ENCODE results near the gene APOD.

APOD gene

DNA sequence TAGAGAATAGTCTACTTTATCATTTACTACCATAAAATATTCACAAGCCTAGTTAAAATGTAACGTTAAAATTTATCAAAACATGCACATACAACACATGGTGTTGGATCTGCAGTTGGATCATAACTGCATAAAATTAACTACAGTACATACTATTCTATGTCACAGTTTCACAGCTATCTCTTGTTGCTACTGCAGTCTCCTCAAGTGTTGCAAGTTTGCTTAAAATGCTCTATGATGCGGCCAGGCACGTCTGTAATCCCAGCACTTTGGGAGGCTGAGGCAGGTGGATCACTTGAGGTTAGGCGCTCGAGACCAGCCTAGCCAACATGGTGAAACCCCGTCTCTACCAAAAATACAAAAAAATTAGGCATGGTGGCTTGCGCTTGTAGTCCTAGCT lies 50.9 kb downstream of the APOD start:
- H4K20me1 ChIP-seq (ENCODE audit: insufficient read depth): peaks cover 6% of the 10 kb centered on the region
- H3K79me2 ChIP-seq (ENCODE audit: insufficient read depth, low read depth): peaks cover 96% of the 10 kb centered on the region
- peak overlapping the region; percentile 58 for H3K4me3 ChIP-seq (IDR thresholded peaks at IDR 0.05; ENCODE audit: insufficient read depth, low read depth, low read length)
- H3K4me2 ChIP-seq: peak overlapping the region; percentile 52
- no peak overlapping the region for H3K9ac ChIP-seq
- TF ChIP-seq, protein P1, sequence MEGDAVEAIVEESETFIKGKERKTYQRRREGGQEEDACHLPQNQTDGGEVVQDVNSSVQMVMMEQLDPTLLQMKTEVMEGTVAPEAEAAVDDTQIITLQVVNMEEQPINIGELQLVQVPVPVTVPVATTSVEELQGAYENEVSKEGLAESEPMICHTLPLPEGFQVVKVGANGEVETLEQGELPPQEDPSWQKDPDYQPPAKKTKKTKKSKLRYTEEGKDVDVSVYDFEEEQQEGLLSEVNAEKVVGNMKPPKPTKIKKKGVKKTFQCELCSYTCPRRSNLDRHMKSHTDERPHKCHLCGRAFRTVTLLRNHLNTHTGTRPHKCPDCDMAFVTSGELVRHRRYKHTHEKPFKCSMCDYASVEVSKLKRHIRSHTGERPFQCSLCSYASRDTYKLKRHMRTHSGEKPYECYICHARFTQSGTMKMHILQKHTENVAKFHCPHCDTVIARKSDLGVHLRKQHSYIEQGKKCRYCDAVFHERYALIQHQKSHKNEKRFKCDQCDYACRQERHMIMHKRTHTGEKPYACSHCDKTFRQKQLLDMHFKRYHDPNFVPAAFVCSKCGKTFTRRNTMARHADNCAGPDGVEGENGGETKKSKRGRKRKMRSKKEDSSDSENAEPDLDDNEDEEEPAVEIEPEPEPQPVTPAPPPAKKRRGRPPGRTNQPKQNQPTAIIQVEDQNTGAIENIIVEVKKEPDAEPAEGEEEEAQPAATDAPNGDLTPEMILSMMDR (conservative IDR thresholded peaks at IDR 0.05; ENCODE audit: low read depth, low read length): no peak
- H3K36me3 ChIP-seq (ENCODE audit: insufficient read depth): no peaks in the 10 kb centered on the region
- H3K27ac ChIP-seq: peak overlapping the region; percentile 0; the same call in 1 of the 2 replicates
- no peak overlapping the region for H2AFZ ChIP-seq (ENCODE audit: low read depth)
- H3K27me3 ChIP-seq (ENCODE audit: insufficient read depth, low read depth): no peaks in the 10 kb centered on the region
- peaks cover 75% of the 10 kb centered on the region for H3K4me1 ChIP-seq (ENCODE audit: low read depth, poor library complexity, severe bottlenecking)

DNA sequence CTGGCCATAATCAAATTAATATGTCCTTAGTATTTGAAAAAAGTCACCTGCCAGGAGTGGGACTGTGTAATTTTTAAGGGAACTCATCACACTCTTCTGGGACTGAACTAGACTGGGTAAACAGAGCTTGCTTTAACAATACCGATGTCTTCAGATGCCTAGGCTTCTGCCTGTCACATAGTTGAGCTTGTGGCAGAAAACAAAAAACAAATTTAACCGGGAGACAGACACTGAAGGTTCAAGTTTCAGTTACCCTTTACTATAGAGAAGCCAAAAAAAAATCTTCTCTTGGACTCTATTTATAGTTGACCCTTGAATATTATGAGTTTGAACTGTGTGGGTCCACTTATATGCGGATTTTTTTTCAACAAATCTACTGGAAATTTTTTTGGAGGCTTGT lies 51.4 kb downstream of the APOD start:
- Histone ChIP-seq H3K27ac (peak overlapping the region; percentile 0; the same call in 1 of the 2 replicates), H3K4me1 (ENCODE audit: low read depth, poor library complexity, severe bottlenecking) (peaks cover 70% of the 10 kb centered on the region), H3K4me3 (IDR thresholded peaks at IDR 0.05; ENCODE audit: insufficient read depth, low read depth, low read length) (peak overlapping the region; percentile 58), H2AFZ (ENCODE audit: low read depth) (no peak overlapping the region), H3K36me3 (ENCODE audit: insufficient read depth) (no peaks in the 10 kb centered on the region), H3K9ac (no peak overlapping the region), H3K79me2 (ENCODE audit: insufficient read depth, low read depth) (peaks cover 92% of the 10 kb centered on the region), H3K4me2 (peak overlapping the region; percentile 52), H3K27me3 (ENCODE audit: insufficient read depth, low read depth) (no peaks in the 10 kb centered on the region), H4K20me1 (ENCODE audit: insufficient read depth) (peaks cover 4% of the 10 kb centered on the region; the same call in 1 of the 2 replicates)
- TF ChIP-seq, protein P1 (conservative IDR thresholded peaks at IDR 0.05; ENCODE audit: low read depth, low read length): no peak

DNA sequence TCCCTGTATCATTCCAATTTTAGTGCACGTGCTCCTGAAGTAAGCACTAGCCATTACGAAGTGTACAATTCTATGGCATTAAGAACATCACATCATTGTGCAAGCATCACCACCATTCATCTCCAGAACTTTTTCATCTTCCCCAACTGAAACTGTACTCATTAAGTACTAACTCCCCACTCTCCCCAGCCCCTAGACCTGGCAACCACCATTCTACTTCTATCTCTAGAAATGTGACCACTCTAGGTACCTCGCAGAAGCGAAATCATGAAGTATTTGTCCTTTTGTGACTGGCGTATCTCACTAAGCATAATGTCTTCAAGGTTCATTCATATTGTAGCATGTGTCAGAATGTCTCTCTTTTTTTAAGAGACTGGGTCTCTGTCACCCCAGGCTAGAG lies 52.1 kb downstream of the APOD start:
- Histone ChIP-seq H3K4me3 (IDR thresholded peaks at IDR 0.05; ENCODE audit: insufficient read depth, low read depth, low read length) (no peak overlapping the region), H3K27ac (no peak overlapping the region), H3K36me3 (ENCODE audit: insufficient read depth) (no peaks in the 10 kb centered on the region), H4K20me1 (ENCODE audit: insufficient read depth) (peaks cover 4% of the 10 kb centered on the region; the same call in 1 of the 2 replicates), H2AFZ (ENCODE audit: low read depth) (no peak overlapping the region), H3K4me2 (peak overlapping the region; percentile 52; the same call in 1 of the 2 replicates), H3K79me2 (ENCODE audit: insufficient read depth, low read depth) (peaks cover 85% of the 10 kb centered on the region), H3K9ac (no peak overlapping the region), H3K27me3 (ENCODE audit: insufficient read depth, low read depth) (no peaks in the 10 kb centered on the region), H3K4me1 (ENCODE audit: low read depth, poor library complexity, severe bottlenecking) (peaks cover 63% of the 10 kb centered on the region)
- TF ChIP-seq, protein P1 (conservative IDR thresholded peaks at IDR 0.05; ENCODE audit: low read depth, low read length): no peak

DNA sequence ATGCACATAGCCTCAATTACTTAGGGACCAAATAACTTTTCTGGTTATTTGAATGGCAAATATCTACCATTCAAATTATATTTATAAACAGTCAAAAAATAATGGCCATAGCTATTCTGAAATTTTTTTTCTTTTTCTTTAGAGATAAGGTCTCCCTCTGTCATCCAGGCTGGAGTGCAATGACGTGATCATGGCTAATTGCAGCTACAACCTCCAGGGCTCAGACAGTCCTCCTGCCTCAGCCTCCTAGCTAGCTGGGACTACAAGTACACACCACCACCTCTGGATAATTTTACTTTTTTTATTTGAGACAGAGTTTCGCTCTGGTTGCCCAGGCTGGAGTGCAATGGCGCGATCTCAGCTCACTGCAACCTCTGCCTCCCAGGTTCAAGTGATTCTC lies 57.2 kb downstream of the APOD start:
- no peak overlapping the region for H3K4me3 ChIP-seq (IDR thresholded peaks at IDR 0.05; ENCODE audit: insufficient read depth, low read depth, low read length)
- H3K27me3 ChIP-seq (ENCODE audit: insufficient read depth, low read depth): no peaks in the 10 kb centered on the region
- H3K4me1 ChIP-seq (ENCODE audit: low read depth, poor library complexity, severe bottlenecking): peaks cover 11% of the 10 kb centered on the region
- peaks cover 33% of the 10 kb centered on the region for H3K79me2 ChIP-seq (ENCODE audit: insufficient read depth, low read depth)
- H4K20me1 ChIP-seq (ENCODE audit: insufficient read depth): peaks cover 4% of the 10 kb centered on the region; the same call in 1 of the 2 replicates
- H3K27ac ChIP-seq: no peak overlapping the region
- no peaks in the 10 kb centered on the region for H3K36me3 ChIP-seq (ENCODE audit: insufficient read depth)
- no peak overlapping the region for H3K4me2 ChIP-seq
- H2AFZ ChIP-seq (ENCODE audit: low read depth): no peak overlapping the region
- TF ChIP-seq, protein P1 (conservative IDR thresholded peaks at IDR 0.05; ENCODE audit: low read depth, low read length): no peak
- H3K9ac ChIP-seq: no peak overlapping the region

Measured in KMS-11 (cell line).